ENCODE data around the gene FOSL1. TPM values are rescaled to one million over a fixed set of nuclear protein-coding genes. Genes with fewer than 3 reads are reported as not detected.
A peak's percentile ranks its signal among the peaks of the same experiment; 100 is the strongest.
"Not testable (repeated sequence)": the region's sequence is repeated elsewhere in the genome, so short reads cannot be mapped to it uniquely, and the experiment has no call there.

Gene FOSL1
- total RNA-seq, 1 donor from 2014 or later: not detected

DNA sequence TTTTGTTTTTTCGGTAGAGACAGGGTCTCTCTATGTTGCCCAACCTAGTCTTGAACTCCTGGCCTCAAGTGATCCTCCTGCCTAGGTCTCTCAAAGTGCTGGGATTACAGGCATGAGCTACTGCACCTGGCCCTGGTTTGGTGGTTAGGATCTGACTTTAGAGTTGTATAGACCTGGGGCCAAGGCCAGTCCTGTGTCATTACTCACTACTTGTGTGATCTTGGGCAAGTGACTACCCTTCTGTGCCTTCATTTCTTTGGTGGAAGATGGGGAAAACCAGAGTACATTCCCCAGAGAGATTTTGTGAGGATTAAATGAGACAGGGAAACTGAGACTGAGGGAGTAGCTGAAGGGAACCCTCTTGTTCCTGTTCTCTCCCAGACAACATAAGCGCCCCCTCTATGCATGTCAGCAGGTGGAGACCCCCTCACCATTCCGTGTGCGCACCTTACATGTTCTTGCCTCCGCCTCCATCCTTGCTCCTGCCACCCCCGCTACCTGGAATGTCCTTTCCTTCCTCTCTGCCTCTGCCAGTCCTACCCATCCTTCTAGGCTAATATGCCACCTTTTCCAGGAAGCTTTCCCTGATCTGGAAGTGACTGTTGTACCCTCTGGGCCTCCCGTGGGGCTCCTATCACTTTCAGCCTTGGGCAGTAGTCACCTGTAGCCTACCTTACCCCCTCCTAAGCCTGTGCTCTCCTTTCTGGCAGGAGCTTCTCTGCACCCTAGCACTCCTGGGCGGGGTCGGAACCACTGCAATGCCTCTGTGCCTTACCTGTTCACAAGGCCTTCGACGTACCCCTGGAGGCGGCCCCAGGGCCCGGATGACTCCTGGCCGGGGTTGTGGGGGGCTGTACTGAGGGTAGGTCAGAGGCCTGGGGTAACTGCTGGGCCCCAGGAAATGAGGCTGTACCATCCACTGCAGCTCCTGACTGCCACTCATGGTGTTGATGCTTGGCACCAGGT lies 3.9 kb downstream of the FOSL1 start:
- H3K27ac Mint-ChIP-seq (ENCODE audit: unreplicated experiment): no peak overlapping the region
- peaks cover 7% of the 10 kb centered on the region for H3K9me3 Mint-ChIP-seq (ENCODE audit: unreplicated experiment)

DNA sequence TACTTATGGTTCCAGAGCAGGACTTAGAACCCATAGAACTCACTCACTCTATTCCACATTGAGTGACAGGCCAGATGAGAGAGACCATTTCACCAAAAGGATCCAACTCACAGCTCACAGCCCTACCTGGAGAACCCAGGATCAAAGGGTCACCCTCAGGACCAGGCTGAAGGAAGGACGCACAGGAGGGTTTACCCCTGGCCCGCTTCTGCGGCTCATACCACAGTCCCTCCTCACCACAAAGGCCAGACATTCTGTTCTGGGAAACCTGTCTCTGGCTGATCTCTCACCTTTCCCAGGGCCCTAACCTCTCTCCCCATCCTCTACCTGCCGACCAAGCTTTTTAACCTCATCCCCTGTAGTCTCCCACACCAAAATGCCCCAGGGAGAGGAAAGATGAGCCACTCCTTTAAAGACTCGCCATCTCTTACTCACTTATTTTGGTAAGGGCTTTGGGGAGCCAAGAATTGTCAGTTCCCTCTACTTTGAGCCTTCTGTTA lies 4.7 kb downstream of the FOSL1 start:
- Mint-ChIP-seq H3K27me3 (ENCODE audit: unreplicated experiment) (peaks cover 7% of the 10 kb centered on the region), H3K9me3 (ENCODE audit: unreplicated experiment) (peaks cover 5% of the 10 kb centered on the region), H3K36me3 (ENCODE audit: unreplicated experiment) (no peaks in the 10 kb centered on the region), H3K4me3 (ENCODE audit: unreplicated experiment) (no peak overlapping the region), H3K4me1 (ENCODE audit: low read depth, unreplicated experiment) (peaks cover 9% of the 10 kb centered on the region), H3K27ac (ENCODE audit: unreplicated experiment) (no peak overlapping the region)
- DNase-seq: no peak
- TF ChIP-seq, protein P1, sequence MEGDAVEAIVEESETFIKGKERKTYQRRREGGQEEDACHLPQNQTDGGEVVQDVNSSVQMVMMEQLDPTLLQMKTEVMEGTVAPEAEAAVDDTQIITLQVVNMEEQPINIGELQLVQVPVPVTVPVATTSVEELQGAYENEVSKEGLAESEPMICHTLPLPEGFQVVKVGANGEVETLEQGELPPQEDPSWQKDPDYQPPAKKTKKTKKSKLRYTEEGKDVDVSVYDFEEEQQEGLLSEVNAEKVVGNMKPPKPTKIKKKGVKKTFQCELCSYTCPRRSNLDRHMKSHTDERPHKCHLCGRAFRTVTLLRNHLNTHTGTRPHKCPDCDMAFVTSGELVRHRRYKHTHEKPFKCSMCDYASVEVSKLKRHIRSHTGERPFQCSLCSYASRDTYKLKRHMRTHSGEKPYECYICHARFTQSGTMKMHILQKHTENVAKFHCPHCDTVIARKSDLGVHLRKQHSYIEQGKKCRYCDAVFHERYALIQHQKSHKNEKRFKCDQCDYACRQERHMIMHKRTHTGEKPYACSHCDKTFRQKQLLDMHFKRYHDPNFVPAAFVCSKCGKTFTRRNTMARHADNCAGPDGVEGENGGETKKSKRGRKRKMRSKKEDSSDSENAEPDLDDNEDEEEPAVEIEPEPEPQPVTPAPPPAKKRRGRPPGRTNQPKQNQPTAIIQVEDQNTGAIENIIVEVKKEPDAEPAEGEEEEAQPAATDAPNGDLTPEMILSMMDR (IDR thresholded peaks at IDR 0.05; ENCODE audit: partially characterized antibody, unreplicated experiment): no peak

More for the DNA sequence above, 3.9 kb downstream of the FOSL1 start:
- Mint-ChIP-seq H3K27me3 (ENCODE audit: unreplicated experiment) (peaks cover 13% of the 10 kb centered on the region), H3K4me1 (ENCODE audit: low read depth, unreplicated experiment) (peaks cover 9% of the 10 kb centered on the region), H3K36me3 (ENCODE audit: unreplicated experiment) (no peaks in the 10 kb centered on the region), H3K4me3 (ENCODE audit: unreplicated experiment) (no peak overlapping the region)
- TF ChIP-seq, protein P1 (IDR thresholded peaks at IDR 0.05; ENCODE audit: partially characterized antibody, unreplicated experiment): no peak
- DNase-seq: no peak

DNA sequence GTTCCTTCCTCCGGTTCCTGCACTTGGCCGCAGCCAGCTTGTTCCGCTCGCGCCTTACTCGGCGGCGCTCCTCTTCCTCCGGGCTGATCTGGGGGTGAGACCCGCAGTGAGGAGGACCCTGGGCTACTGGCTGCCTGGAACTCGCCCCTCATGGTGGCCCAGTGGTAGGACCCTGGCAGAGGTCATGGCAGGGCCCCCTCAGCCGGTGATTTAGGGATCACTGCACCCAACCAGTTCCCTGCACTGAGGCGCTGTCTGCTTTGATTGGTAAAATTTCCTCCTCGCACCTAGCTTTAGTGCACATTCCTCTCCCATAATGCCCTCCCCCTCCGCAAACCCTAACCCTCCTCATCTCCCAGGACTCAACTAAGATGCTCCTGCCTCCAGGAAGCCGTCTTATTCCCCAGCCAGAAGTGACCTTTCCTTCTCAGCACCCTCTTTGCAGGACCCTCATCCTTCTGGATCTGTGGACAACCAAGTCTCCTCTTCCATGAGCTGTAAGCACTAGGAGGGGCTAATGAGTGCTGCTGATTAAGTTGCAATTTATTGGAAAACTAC lies 6.1 kb downstream of the FOSL1 start:
- no peak overlapping the region for H3K27ac Mint-ChIP-seq (ENCODE audit: unreplicated experiment)
- peaks cover 14% of the 10 kb centered on the region for H3K27me3 Mint-ChIP-seq (ENCODE audit: unreplicated experiment)
- peaks cover 18% of the 10 kb centered on the region for H3K4me1 Mint-ChIP-seq (ENCODE audit: low read depth, unreplicated experiment)
- TF ChIP-seq, protein P1 (IDR thresholded peaks at IDR 0.05; ENCODE audit: partially characterized antibody, unreplicated experiment): no peak
- no peak for DNase-seq
- peaks cover 13% of the 10 kb centered on the region for H3K9me3 Mint-ChIP-seq (ENCODE audit: unreplicated experiment)
- no peaks in the 10 kb centered on the region for H3K36me3 Mint-ChIP-seq (ENCODE audit: unreplicated experiment)
- H3K4me3 Mint-ChIP-seq (ENCODE audit: unreplicated experiment): no peak overlapping the region

DNA sequence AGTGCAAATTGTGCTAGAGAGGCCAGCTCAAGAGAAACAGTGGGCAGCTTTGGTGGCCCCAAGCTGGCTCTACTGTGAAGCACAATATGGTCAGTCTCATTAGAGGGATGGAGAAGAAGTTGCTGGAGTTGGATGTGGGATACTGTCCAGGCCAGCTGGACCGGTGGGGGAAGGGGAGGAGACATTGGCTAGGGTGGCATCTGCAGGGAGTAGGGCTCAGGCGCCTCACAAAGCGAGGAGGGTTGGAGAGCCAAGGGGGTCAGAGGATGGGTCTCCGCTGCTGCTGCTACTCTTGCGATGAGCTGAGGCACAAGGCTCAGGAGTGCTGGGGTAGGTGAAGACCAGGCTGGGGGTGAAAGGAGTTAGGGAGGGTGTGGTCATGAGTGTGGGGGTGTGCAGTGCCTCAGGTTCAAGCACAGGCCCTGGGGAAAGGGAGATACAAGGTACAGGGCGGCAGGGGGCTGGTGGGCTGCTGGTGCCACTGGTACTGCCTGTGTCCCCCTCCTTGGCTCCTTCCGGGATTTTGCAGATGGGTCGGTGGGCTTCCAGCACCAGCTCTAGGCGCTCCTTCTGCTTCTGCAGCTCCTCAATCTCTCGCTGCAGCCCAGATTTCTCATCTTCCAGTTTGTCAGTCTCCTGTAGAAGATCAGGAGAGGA lies 7.4 kb downstream of the FOSL1 start:
- Mint-ChIP-seq H3K4me1 (ENCODE audit: low read depth, unreplicated experiment) (peaks cover 23% of the 10 kb centered on the region), H3K36me3 (ENCODE audit: unreplicated experiment) (no peaks in the 10 kb centered on the region), H3K27ac (ENCODE audit: unreplicated experiment) (peak overlapping the region; percentile 41), H3K9me3 (ENCODE audit: unreplicated experiment) (peaks cover 18% of the 10 kb centered on the region), H3K27me3 (ENCODE audit: unreplicated experiment) (peaks cover 21% of the 10 kb centered on the region), H3K4me3 (ENCODE audit: unreplicated experiment) (peak overlapping the region; percentile 74)
- TF ChIP-seq, protein P1 (IDR thresholded peaks at IDR 0.05; ENCODE audit: partially characterized antibody, unreplicated experiment): no peak
- DNase-seq: no peak

DNA sequence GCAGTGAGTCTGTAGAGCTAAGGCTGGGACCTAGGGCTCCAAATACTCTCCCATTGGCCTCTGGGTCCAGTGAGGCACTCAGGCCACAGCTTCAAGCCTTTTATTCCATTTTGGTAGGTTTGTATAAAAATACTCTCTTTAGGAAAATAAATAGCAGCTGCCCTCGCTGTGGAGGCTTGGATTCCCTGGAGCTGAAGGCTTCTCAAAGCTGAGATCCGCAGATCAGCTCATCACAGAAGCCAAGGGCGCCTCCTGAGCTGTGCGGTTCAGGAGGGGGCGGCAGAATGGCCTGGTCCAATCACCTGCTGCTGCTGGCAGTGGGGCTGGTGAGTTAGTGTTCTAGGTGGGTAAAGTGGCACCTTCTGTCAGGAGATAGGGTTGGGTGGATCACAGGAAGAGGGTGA lies 8.0 kb downstream of the FOSL1 start:
- DNase-seq; H3K36me3 Mint-ChIP-seq (ENCODE audit: unreplicated experiment): not testable (repeated sequence)
- Mint-ChIP-seq H3K4me1 (ENCODE audit: low read depth, unreplicated experiment) (peaks cover 23% of the 10 kb centered on the region), H3K9me3 (ENCODE audit: unreplicated experiment) (peaks cover 18% of the 10 kb centered on the region), H3K27ac (ENCODE audit: unreplicated experiment) (peak overlapping the region; percentile 41), H3K27me3 (ENCODE audit: unreplicated experiment) (peaks cover 22% of the 10 kb centered on the region), H3K4me3 (ENCODE audit: unreplicated experiment) (peak overlapping the region; percentile 74)

All from glutamatergic neuron (in vitro differentiated cells).